Kidney tubule cell (primary cell): Measurements from ENCODE around the gene ARMC12.
"Not testable (repeated sequence)": the region's sequence is repeated elsewhere in the genome, so short reads cannot be mapped to it uniquely, and the experiment has no call there.

Experiments
- DNase-seq: peaks from one replicate; pipeline ENCODE4 v3.0.0-alpha.2; 2018; ENCODE audit warnings: low spot score

The ARMC12 gene

DNA sequence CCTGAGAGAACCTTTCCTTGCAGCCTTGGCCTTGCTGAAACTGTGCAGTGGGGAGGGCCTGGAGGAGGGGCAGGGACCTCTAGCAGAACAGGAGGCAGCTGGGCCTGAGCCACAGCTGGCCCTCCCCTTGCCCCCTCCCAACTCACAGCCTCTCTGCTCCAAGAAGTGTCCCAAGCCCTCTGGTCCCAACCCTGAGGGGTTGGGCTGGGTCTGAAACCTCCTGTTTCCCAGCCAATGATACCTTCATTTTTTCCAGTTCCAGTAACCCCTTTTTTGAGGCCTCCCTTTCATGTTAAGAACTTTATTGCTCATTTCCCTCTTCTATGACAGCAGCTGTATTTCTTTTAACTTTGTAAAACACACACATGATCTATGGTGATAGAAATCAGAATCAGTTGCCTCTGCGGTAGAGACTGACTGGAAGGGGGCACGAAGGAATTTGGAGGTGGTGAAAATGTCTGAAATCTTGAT, 17.9 kb upstream of the ARMC12 start:
- DNase-seq, result no peak

DNA sequence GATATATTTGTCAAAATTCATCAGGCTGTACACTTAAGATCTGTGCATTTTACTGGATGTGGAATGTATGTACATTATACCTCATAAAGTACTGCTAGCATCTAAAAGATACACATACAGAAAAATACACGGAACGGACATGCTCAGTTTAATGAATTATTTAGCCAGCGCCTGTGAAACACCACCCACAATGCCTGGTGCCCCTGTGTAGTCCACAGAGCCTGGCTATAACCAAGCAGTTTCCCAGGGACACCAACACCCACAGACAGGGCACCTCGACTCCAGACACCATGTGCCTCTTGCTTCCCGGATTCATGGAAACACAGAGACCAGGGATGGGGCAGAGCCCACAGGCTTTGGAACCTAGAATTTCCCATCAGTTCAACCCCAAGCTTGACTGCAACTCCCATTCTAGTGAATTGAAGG, 17.4 kb upstream of the ARMC12 start:
- no peak for DNase-seq

DNA sequence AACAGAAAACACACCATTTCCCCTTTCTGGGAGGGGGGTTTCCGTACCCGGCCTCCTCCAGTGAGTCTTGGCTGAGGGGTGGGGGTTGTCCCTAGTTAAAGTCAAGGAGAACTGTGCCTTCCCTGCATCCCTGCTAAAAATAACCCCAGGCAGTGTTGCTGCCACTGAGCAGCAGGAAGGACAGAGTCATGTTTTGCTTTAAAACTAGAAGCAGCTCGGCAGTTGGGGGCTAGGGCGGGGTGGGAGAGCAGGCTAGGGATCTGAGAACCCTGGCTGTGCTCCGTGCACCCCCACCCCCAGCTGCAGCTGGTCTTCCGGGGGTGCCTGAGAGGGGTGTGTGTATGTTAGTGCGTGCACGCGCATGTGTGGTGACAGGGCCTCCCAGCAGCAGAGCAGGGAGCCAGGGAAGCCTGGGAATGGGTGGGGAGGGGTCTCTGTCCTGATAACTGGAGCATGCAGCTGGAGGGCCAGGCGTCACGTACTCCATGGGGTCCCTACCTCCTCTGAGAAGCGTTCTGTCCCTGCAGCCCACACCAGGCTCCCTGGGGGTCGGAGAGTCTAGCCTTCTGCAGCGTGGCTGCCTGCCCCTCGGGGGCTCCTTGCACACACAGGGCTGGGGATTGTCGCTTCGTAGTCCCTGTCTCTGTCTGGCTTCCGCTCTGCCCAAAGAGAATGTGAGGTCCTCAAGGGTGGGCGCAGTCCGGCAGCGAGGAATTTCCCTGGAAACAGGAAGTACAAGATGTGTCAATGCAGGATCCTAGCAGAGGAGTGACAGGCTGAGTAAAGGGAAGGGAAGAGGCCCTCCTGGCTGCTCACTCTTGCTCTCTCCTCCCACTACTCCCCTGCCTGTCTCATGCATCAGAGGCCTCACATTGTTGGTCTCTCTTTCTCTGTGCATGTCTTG, 16.8 kb upstream of the ARMC12 start:
- peak; percentile 29 for DNase-seq

DNA sequence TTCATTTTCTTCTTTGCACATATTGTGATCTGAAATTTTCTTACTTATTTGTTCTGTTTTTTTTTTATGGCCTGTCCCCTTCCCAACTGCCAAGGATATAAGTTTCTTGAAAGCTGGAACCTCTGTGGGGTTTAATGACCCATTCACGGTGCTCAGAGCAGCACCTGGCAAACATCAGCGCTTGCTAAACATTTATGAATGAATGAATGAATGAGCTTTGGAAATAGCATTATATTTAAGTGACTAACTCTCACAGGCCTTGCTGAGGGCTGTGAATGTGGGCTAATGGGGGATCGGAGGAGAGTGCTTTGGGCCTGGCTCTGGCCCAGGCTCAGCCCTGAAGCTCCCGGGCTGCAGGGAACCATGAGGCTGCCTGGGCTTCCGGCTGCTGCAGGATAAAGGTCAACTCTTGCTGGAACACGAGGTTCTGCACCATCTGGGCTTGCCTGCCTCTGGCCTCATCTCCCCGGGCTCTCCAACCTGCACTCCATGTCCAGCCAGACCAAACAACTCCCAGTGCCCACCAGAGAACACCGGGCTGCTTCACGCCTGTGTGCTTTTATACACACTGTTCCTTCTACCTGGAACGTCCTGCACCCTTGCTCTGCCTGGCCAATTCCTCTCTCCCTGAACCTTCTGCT, 14.6 kb upstream of the ARMC12 start:
- DNase-seq, result no peak

DNA sequence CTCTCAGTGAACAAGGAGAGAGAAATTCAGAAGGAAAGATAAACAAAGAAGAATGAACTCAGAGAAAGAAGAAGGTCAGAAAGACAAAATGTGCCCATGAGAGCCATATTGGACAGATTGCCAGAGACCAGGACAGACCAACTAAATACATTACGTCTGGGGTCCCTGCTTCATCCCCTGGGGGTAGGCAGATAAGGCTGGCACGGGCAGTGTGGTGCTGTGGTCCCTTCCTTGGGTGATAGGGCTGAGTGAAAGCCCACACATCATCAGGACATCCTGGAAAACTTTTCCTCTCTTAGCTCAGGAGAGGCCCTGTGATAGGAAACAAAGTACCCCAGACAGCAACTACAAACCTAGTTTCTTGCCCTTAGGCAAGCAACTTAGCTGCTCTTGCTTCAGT, 13.2 kb upstream of the ARMC12 start:
- DNase-seq, result no peak

DNA sequence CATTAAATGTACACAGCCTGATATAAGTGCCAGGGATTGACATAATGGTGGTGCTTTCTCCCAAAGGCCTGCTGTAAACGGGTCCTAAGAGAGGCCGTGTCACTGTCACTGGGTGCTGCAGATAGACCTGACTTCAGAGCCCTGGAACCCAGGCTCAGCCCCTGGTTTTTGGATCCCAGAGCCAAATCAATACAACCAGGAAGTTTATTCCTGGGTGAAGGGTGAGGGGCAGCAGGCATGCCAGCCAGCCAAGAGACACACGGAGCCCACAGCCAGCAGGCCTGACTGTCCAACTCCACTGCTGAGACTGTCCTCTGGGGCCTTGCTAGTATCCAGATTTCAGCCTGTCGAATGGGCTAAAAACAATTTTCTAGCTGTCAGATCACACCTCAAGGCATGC, 12.8 kb upstream of the ARMC12 start:
- DNase-seq, result no peak

DNA sequence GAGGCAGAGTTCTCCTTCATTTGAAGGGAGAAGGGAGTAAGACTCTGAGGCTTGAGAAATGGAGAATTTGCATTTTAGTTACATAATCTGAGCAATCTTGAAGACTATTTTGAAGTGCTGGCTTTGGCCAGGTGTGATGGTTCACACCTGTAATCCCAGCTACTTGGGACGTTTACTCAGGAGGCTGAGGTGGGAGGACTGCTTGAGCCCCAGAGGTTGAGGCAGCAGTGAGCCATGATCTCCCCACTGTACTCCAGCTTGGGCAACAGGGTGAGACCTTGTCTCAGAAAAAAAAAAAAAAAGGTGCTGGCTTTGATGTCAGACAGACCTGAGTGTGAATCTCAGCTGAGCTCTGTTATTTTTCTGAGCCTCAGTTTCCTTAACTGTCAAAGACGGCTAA, 12.4 kb upstream of the ARMC12 start:
- DNase-seq, result no peak

DNA sequence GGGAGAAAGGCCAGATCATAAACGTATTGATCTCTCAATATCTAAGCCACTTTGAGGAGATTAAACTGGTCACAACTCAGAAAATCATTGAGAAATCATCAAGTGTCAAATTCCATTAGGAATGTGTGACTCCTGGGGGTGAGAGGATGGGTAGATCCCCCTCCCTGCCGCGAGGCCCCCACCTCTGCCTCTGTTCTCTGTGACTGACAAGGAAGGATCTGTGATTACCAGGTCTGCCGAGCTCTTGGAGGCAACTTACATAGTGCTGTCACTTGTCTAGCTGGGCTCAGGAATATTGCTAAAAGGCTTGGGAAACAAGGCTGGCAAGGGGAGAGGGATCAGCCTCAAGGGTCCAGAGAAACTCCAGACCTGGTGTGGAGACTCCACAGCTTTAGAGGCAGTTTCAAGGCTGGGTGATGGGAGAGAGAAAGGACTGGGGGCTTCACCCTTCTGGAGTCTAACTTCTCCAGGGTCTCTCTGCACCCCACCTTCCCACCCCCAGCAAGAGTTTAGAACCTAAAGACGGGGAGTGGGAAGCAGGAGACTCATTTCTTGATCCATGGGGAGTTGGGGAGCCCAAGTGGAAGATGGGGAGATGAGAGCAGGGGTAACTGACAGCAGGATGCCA, 11.6 kb upstream of the ARMC12 start:
- no peak for DNase-seq

DNA sequence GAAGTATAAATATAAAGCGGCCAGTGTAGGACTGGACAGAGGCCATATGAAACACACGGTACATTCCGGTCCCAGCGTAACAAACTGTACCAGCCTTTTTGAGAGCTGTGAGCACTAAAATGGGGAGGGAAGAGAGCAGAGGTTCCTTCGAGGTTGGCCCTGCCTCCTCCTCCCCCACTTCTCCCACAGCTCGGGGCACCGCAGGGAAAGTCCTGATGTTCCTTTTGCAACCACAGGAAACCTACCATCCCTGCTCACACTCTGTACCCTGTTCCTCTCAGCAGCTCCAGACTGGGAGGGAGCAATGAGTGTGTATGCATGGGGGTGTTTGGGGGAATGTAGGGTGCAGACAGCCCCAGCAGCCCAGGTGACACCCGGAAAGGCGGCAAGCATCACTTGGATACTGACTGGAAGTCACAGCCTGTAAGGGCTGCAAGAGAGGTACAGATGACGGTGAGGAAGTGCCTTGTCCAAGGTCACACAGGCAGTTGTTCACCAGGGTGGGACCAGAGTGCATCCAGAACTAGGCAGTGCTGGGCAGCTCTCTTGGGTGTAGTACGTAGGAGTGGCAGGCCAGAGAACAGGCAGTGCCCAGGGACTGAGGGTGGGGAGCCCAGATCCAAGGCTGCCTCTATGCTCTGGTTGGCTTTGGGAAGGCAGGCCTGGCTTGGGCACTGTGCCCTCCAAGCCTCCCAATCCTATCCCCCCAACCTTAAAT, 11.0 kb upstream of the ARMC12 start:
- peak; percentile 8 for DNase-seq

DNA sequence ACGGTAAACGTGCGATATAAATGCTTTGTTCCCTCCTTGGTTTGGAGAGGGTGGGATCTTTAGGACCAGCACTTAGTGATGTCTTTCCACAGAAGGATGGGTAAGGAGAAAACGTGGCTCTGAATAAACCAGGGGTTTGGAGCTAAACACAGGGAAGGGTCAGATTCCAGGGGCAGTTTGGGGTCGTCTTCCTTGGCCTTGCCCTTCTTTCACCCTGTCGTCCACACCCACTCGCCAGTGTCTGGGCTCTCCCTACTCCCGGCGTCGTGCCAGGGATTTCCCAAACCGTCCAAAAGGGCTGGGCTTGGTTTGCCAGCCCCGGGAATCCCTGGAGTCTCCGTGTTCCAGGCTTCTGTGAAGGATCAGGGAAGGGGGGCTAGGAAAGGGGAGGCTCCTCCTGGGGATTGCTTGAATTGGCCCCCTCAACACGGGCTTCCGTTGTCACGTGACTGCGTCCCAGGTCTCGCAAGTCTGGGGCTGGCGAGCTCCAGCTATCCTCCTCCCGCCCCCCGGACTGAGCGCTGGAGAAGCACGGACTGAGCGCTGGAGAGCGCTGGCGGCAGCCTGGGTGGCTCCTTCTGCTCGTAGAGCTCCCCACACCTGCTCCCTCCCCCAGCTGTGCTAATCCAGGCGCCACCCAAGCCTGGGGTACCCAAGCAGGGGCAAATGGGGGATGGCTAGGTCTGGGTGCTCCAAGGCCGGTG, 9.4 kb upstream of the ARMC12 start:
- peak; percentile 43 for DNase-seq

DNA sequence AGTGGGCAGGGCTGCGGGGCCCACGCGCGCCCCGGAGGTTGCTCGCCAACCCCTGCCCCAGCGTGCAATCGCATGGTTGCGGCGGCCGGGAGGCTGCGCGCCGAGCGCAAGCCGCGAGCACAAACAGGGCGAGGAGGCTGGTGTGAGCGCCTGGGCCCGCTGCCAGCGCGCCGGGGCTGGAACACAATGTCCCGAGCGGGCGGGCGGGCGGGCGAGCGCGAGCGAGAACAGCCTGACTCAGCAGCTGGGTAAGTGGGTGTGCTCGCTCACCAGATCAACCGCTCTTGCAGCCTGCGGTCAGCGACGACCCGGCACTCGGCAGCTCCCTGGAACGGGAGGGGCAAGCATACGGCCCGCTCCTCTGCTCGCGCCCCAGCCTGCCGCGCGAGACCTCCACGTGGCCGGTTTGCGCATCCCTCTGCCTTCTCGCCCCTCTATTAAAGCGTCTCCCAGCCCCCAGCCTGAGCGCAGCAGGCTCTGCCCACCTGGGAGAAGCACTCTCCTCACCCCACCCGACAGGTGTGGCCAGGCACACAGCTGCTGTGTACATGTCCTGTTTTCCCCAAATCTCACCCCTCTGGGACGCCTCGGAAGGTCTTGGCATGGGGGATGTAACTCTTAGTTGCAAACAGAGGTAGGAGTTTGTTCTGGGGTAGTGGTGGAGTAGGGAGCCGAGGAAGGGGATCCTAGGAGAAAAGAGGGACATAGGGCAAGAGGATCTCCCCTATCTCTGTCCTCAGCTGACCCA, 8.7 kb upstream of the ARMC12 start:
- DNase-seq, result peak; percentile 93

DNA sequence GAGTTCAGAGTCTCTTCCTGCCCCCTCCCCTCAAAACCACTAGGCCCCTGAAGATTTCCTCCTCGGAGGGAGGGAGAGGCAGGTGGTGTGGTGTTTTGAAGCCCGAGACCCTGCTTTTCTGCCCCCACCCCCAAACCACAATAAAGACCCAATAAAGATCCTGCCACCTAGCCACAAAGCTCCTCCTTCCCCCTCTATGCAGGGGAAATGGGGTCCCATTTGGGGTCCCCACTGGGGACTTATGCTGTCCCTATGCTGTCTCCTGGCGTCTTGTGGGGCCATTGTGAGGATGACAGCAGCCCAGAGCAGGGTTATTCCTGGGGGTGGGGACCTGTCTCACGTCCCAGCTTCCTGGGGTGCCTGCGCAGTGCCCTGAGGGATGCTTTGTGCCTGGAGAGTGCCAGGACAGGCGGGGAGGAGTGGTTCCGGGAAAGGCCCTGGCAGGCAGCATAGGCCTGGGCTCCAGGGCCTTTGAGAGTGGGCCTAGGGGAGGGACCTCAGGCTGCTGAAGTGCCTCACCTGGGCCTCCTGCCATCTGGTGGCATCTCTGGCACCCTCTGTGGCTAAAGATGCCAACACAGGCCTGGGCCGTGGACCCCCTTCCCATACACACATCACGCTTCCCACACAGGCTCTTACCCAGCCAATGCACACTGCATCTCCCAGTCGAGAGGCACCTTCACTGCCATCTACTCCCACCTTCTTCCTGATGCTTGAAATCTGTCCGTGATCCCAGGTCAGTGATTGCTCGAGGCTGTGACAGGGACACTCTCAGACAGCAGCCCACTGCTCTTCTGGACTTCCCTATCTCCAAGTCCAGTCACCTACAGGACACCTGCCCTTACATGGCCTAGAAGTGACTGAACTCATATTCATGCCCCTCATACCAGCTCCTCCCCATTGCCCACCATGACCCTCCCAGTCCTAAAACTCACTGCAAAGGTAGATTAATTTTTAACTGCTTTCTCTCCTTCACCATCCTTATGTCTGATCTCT, 7.9 kb upstream of the ARMC12 start:
- no peak for DNase-seq

DNA sequence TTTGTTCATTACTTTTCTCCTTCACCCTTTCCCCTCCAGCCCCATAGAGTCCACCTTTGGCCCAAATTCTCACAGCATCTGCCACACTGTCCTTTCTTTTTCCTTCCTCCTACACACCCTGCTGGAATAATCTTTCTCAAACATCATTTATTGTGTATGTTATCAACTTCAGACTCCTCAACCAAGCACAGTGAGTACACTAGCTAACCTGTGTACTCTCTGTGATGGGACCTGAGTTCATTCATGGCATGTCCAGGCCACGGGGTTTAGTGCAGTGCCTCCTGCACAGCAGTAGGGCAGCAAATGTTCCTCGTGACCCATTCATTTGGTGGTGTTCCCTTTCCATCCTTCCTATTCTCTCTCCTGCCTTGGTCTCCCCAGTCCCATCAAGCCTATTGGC, 7.1 kb upstream of the ARMC12 start:
- no peak for DNase-seq

DNA sequence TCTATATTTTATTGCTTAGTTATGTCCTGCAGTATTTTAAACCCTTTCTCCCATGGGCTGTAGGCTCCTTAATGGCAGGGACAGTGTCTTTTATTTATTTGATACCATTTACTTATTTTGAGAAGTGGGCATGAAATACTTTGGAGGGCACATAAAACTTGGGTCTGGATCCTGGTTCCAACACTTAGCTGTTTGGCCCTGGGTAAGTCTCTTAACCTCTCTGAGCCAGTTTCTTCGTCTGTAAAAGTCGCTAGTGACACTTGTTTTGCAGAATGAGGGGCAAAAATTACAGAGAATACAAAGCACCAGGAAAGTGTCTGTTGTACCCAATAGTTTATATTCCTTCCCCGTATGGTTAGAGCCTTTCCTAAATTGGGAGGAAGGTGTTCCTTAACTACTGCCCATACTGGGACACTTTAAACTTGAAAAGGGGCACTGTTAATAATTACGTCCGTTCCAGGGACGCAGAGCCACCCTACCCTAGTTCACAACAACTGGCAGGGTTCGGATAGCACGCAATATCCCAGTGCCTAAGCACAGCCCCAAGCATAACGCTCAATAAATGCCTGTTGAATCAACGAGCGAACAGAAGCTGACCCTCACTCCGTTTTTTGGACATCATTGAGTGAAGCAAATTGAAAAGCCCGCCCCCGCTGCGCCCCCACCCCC, 6.0 kb upstream of the ARMC12 start:
- DNase-seq, result no peak

DNA sequence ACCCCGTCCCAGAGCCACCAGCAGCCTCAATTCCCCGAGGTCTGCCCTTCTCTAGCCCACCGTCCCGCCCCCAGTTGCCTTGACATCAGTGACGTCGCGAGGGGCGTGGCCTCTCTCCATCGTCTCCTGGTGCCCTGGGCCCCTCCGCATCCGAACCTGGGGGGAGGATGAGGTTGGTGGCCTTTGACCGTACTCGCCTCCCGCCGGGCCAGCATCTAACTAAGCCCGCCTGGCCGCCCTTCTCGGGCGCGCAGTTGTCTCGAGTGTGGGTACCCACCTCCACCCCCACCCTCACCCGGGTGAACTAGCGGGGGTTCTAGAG, 5.5 kb upstream of the ARMC12 start:
- peak; percentile 63 for DNase-seq

DNA sequence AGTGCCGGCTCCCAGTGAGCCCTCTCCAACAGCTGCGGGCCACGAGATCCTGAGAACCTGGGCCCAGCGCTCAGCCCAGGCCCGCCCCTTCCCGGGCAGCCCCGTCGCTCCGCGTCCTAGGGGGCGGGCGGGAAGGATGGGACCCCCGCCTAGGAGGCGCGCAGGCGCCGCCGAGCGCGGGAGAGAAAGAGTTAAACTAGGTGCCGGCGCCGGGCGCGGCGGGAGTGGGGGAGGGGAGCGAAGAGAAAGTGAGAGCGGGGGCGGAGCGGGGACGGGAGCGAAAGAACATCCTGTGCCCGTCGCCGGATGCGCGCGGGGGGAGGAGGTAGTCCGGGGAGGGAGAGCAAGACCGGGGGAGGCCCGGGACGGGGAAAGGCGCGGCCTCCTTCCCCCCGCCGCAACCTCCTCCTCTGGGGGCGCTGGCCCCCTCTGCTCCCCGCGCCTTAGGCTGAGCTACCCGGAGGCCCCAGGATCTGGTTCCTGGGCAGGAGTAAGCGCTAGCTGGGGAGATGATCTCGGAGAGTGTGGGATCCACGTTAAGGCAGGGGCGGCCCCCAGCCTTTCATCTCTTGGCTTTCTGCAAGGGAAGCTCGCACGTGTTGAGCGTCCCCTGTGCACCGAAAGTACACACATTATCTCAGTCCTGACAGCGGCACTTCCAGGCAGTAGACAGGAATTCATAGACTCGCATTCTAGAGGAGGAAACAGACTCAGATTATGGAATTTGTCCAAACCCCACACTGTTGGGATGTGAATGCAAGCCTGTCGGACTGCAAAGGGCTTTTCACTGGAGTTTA, 4.9 kb upstream of the ARMC12 start:
- peak; percentile 76 for DNase-seq

DNA sequence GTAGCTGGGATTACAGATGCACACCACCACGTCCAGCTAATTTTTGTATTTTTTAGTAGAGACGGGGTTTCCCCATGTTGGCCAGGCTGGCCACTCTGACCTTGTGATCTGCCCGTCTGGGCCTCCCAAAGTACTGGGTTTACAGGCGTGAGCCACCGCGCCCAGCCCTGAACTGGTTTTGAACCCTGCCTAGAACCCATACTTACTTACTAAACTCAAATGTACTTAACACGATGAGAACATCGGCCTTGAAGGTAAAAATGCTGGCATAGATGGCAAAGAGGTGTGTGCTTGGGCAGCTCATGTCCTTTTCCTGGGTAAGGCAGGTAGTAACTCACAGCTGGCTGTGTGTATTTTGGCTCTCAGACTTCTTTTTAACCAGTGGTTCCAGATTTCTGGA, 3.2 kb upstream of the ARMC12 start:
- DNase-seq, result no peak

DNA sequence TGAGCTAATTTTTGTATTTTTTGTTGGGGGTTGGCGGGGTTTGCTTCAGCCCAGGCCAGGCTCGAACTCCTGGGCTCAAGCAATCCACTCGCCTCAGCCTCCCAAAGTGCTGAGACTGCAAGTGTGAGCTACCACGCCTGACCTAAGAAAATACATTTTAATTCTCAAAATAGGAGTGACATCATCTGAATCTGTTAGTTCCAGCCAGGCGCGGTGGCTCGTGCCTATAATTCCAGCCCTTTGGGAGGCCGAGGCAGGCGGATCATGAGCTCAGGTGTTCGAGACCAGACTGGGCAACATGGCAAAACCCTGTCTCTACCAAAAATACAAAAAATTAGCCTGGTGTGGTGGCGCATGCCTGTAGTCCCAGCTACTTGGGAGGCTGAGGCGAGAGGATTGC, 2.5 kb upstream of the ARMC12 start:
- DNase-seq, result not testable (repeated sequence)
